Ishikawa (cell line): ENCODE data around the gene TNNC1.

Experiments used
- CREB1 ChIP-seq: IDR thresholded peaks from 2 replicates; pipeline ENCODE4 v1.6.1; 2012; ENCODE audit warnings: low read depth
- EP300 ChIP-seq: IDR thresholded peaks from 2 replicates; pipeline ENCODE4 v1.6.1; 2012; ENCODE audit warnings: borderline replicate concordance
- TAF1 ChIP-seq: IDR thresholded peaks from 2 replicates; pipeline ENCODE4 v1.6.1; 2012; ENCODE audit warnings: low read depth, mild to moderate bottlenecking
- YY1 ChIP-seq: IDR thresholded peaks from 2 replicates; pipeline ENCODE4 v1.6.1; 2012; ENCODE audit warnings: low read depth
- ZBTB7A ChIP-seq: IDR thresholded peaks from 2 replicates; pipeline ENCODE4 v1.6.1; 2012; ENCODE audit warnings: low read depth
- TF ChIP-seq, protein P1 (sequence below): IDR thresholded peaks from 2 replicates; pipeline ENCODE4 v1.6.1; 2012
- TF ChIP-seq, protein P2 (sequence below): IDR thresholded peaks from 2 replicates; pipeline ENCODE4 v1.6.1; 2012

DNA sequence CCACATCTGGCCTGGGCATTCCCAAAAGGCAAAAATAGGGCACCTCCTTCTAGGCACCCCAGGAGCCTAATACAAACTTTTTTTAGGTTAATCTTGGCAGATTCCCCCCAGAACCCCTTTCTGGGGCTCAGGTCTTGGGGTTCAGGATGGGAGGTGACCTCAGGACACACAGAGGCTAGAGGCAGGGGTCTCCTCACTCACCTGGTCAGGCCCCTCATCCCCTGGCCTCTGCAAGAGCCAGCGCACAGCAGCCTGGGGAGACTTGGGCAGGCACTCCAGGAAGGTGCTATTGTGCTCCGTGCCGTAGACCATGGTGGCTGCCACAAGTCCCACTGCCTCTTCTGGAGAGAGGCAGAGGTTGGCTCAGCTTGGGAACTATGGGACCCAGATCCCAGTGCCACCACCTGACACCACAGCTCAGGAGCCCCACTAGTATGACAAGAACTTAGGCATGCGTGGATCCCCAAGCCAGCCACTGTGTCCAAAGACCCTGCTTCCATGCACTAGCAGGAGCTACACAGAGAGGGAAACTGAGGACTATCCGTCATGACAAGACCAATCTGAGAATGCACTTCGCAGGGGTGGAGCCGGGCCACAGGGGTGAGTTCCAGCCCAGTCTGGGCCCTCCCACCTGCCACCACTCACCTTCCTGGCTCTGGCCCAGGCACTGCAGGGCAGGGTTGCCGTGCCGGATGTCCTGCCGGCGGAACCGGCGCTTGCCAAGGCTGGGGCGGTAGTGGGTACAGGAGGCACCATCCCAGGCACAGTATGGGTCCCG lies 16.3 kb downstream of the TNNC1 start:
- TF ChIP-seq CREB1 (no peak), YY1 (no peak), TAF1 (no peak), ZBTB7A (no peak), EP300 (no peak)
- TF ChIP-seq, protein P1, sequence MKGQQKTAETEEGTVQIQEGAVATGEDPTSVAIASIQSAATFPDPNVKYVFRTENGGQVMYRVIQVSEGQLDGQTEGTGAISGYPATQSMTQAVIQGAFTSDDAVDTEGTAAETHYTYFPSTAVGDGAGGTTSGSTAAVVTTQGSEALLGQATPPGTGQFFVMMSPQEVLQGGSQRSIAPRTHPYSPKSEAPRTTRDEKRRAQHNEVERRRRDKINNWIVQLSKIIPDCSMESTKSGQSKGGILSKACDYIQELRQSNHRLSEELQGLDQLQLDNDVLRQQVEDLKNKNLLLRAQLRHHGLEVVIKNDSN: no peak
- TF ChIP-seq, protein P2, sequence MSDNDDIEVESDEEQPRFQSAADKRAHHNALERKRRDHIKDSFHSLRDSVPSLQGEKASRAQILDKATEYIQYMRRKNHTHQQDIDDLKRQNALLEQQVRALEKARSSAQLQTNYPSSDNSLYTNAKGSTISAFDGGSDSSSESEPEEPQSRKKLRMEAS: no peak
